NCI-H446 treated with DMSO at 0.1 percent for 48 hours (cell line): ENCODE measurements around the gene IGFBP6.

Experiments used
- DNase-seq: peaks from one replicate; lab custom pipeline; 2025; lab: John Stamatoyannopoulos, UW

The IGFBP6 gene

GRCh38 chr12:53120685-53121525 lies 23.4 kb downstream of the IGFBP6 start:
- DNase-seq = no peak

- no peak for DNase-seq
Measured at GRCh38 chr12:53122961-53123468, 25.5 kb downstream of the IGFBP6 start.

GRCh38 chr12:53123578-53124351 lies 26.3 kb downstream of the IGFBP6 start:
- no peak for DNase-seq

- DNase-seq = no peak
Measured at GRCh38 chr12:53124352-53124723, 26.9 kb downstream of the IGFBP6 start.

- DNase-seq = no peak
Measured at GRCh38 chr12:53127169-53127568, 29.7 kb downstream of the IGFBP6 start.

- no peak for DNase-seq
Measured at GRCh38 chr12:53128780-53129569, 31.5 kb downstream of the IGFBP6 start.

- DNase-seq = no peak
Measured at GRCh38 chr12:53131844-53132243, 34.4 kb downstream of the IGFBP6 start.

- no peak for DNase-seq
Measured at GRCh38 chr12:53133722-53134121, 36.3 kb downstream of the IGFBP6 start.

GRCh38 chr12:53143355-53143754 lies 45.9 kb downstream of the IGFBP6 start:
- DNase-seq = no peak

- no peak for DNase-seq
Measured at GRCh38 chr12:53145383-53146260, 48.2 kb downstream of the IGFBP6 start.

- no peak for DNase-seq
Measured at GRCh38 chr12:53147181-53147580, 49.7 kb downstream of the IGFBP6 start.

- DNase-seq = no peak
Measured at GRCh38 chr12:53147653-53148052, 50.2 kb downstream of the IGFBP6 start.

GRCh38 chr12:53151039-53151438 lies 53.6 kb downstream of the IGFBP6 start:
- no peak for DNase-seq
